K562 (cell line): ENCODE results near the gene EFCAB7. TPM values are rescaled to one million over a fixed set of nuclear protein-coding genes. Genes with fewer than 3 reads are reported as not detected.

Experiments
- BRD9 ChIP-seq: fragments of 450-650 bp; IDR thresholded peaks from 2 replicates; pipeline ENCODE4 v1.6.1; 2018; ENCODE audit warnings: low read depth; ENCODE audit not compliant: partially characterized antibody
- CHCHD3 ChIP-seq: fragments of 250-450 bp; sonication (Bioruptor Pico); IDR thresholded peaks from 2 replicates; pipeline ENCODE4 v2.1.2; 2022; ENCODE audit warnings: mild to moderate bottlenecking
- DLX4 ChIP-seq: fragments of 250-450 bp; sonication (Bioruptor Pico); IDR thresholded peaks from 2 replicates; pipeline ENCODE4 v1.6.1; 2021; ENCODE audit warnings: mild to moderate bottlenecking
- E4F1 ChIP-seq: fragments of 250-450 bp; sonication (Bioruptor Pico); IDR thresholded peaks from 2 replicates; pipeline ENCODE4 v1.5.0; 2021; ENCODE audit warnings: mild to moderate bottlenecking, borderline replicate concordance
- GABPA ChIP-seq: fragments of 200-800 bp; sonication (Bioruptor generic); conservative IDR thresholded peaks from 2 replicates; pipeline ENCODE4 v1.6.1; 2016; ENCODE audit warnings: low read depth, missing genetic modification characterization, missing compliant biosample characterization
- HMGN3 ChIP-seq: IDR thresholded peaks from 2 replicates; pipeline ENCODE4 v1.6.1; 2011; ENCODE audit warnings: borderline replicate concordance, low read depth, mild to moderate bottlenecking, mixed read lengths, low read length; ENCODE audit not compliant: insufficient read length; ENCODE audit errors: extremely low read depth
- IFI16 ChIP-seq: fragments of 250-450 bp; sonication (Bioruptor Pico); IDR thresholded peaks from 2 replicates; pipeline ENCODE4 v2.1.2; 2022; ENCODE audit warnings: mild to moderate bottlenecking, inconsistent platforms
- KDM2B ChIP-seq: fragments of 250-450 bp; sonication (Bioruptor Pico); IDR thresholded peaks from 2 replicates; pipeline ENCODE4 v1.8.0; 2021; ENCODE audit warnings: mild to moderate bottlenecking, moderate library complexity
- MBD2 ChIP-seq: sonication (generic); IDR thresholded peaks from 2 replicates; pipeline ENCODE4 v1.6.1; 2016; ENCODE audit warnings: low read depth, borderline replicate concordance
- OTX1 ChIP-seq: fragments of 450-650 bp; formaldehyde crosslinking; IDR thresholded peaks from 2 replicates; pipeline ENCODE4 v1.4.0; 2022; ENCODE audit warnings: mild to moderate bottlenecking
- PBX2 ChIP-seq, 2 experiments: IDR thresholded peaks in 1 of 2; conservative IDR thresholded peaks in 1 of 2; 2 replicates each; pipeline ENCODE4 v1.6.1; 2016; ENCODE audit warnings: low read depth in 2 of 2, mild to moderate bottlenecking in 1 of 2, missing compliant biosample characterization in 1 of 2, missing genetic modification characterization in 1 of 2, moderate library complexity in 1 of 2
- PHB ChIP-seq: fragments of 250-450 bp; sonication (Bioruptor Pico); IDR thresholded peaks from 2 replicates; pipeline ENCODE4 v1.5.0; 2021
- SIX5 ChIP-seq, 2 experiments: IDR thresholded peaks; 2 replicates each; pipeline ENCODE4 v1.6.1; 2011; ENCODE audit warnings: low read length in 2 of 2, borderline replicate concordance in 1 of 2, low read depth in 1 of 2, mild to moderate bottlenecking in 1 of 2, moderate library complexity in 1 of 2; ENCODE audit not compliant: insufficient read depth in 1 of 2
- U2AF1 ChIP-seq: fragments of 200-400 bp; formaldehyde crosslinking; optimal IDR thresholded peaks from 2 replicates; pipeline ENCODE3; 2017; ENCODE audit warnings: mild to moderate bottlenecking, low read depth, low read length, moderate library complexity
- ZBTB12 ChIP-seq: fragments of 250-450 bp; sonication (Bioruptor Pico); IDR thresholded peaks from 2 replicates; pipeline ENCODE4 v1.4.0; 2020
- ZNF134 ChIP-seq: fragments of 250-450 bp; sonication (Bioruptor Pico); conservative IDR thresholded peaks from 2 replicates; pipeline ENCODE4 v1.4.0; 2020
- ZNF436 ChIP-seq: fragments of 250-450, 450-650 bp; sonication (Bioruptor Pico); formaldehyde crosslinking; IDR thresholded peaks from 2 replicates; pipeline ENCODE4 v1.7.0; 2020; ENCODE audit warnings: mild to moderate bottlenecking
- polyA plus RNA-seq, 8 experiments: library from polyadenylated mRNA; depleted of rRNA in 4 of 8; stranded (reverse) in 5 of 8; unstranded in 3 of 8; fragments of >200 nt; fragmentation: Nextera tagmentation in 2 of 8; fragmentation: Illumina TruSeq in 1 of 8; extraction: Ambion mirVana in 2 of 8; extraction: Trizol in 1 of 8; gene quantifications; 2 replicates each; pipeline versions ENCODE4 v1.2.1 to v1.2.3, GENCODE V29; 2011 to 2014; ENCODE audit warnings: inconsistent platforms in 1 of 8, missing spikeins in 1 of 8
- total RNA-seq, 7 experiments: library from RNA; depleted of rRNA in 6 of 7; stranded (reverse); fragments of >200 nt in 6 of 7; fragmentation: Illumina TruSeq in 2 of 7; extraction: Trizol in 2 of 7; gene quantifications; 2 replicates each; pipeline versions ENCODE4 v1.2.1 to v1.2.3, GENCODE V29; 2011 to 2021; ENCODE audit warnings: low replicate concordance in 1 of 7

The EFCAB7 gene
- total and polyA plus RNA-seq, 9 of the 15 experiments (the other 6 are each of a cell fraction or from before 2014, with no cell fraction given), result 3.2 to 7.6 (median 5.7) TPM

GRCh38 chr1:63522891-63523728 is at the start of gene EFCAB7, which contains the start of gene ITGB3BP (continued):
- TF ChIP-seq E4F1 (CRISPR knock-in tag), result 0 out of 2 replicates have a peak, but pooled peaks have one; percentile 21
- TF ChIP-seq IFI16 (CRISPR knock-in tag), result no peak
- no peak for TF ChIP-seq DLX4 (CRISPR knock-in tag)
- no peak for TF ChIP-seq PBX2 (CRISPR knock-in tag; IDR thresholded peaks at IDR 0.05; ENCODE audit: low read depth)
- TF ChIP-seq PBX2 (tag; conservative IDR thresholded peaks at IDR 0.05; ENCODE audit: low read depth), result 0 out of 2 replicates have a peak, but pooled peaks have one; percentile 24
- peak; percentile 88; the same call in 1 of the 2 replicates for TF ChIP-seq OTX1 (CRISPR knock-in tag)
- peak; percentile 98 for TF ChIP-seq GABPA
- TF ChIP-seq U2AF1, result no peak
- no peak for TF ChIP-seq HMGN3
- 0 out of 2 replicates have a peak, but pooled peaks have one; percentile 14 for TF ChIP-seq ZNF134 (CRISPR knock-in tag)
- no peak for TF ChIP-seq ZNF436
- TF ChIP-seq BRD9, result peak; percentile 100
- TF ChIP-seq CHCHD3 (CRISPR knock-in tag), result no peak
- peak; percentile 55; the same call in 1 of the 2 replicates for TF ChIP-seq ZBTB12 (CRISPR knock-in tag)
- 0 out of 2 replicates have a peak, but pooled peaks have one; percentile 55 for TF ChIP-seq MBD2
- TF ChIP-seq KDM2B (CRISPR knock-in tag), result no peak
- TF ChIP-seq PHB, result no peak
- TF ChIP-seq SIX5 (IDR thresholded peaks at IDR 0.05; ENCODE audit: borderline replicate concordance in 1 of 2, insufficient read depth in 1 of 2, low read depth in 1 of 2, low read length in 2 of 2), result peak; percentile 33 to 42; a peak in 3 of 4 replicates
